GM10248 (cell line): ENCODE results near the gene SIRT7.

Experiments used
- CTCF ChIA-PET: fragments of 300-600 bp; sonication (Branson Sonifier 250); formaldehyde crosslinking; extraction: SDS; loops from one replicate; lab custom pipeline; 2021; ENCODE audit warnings: antibody characterized with exemption; lab: Yijun Ruan, JAX
- POLR2A ChIA-PET: fragments of 350-650 bp; sonication (Branson Sonifier 250); formaldehyde crosslinking; extraction: SDS; loops from one replicate; lab custom pipeline; 2020; ENCODE audit warnings: antibody characterized with exemption; lab: Yijun Ruan, JAX
- DNase-seq: peaks from one replicate; pipeline ENCODE4 v3.0.0; 2012; ENCODE audit errors: extremely low spot score
- TF ChIP-seq, protein P1 (sequence below): IDR thresholded peaks from 2 replicates; pipeline ENCODE4 v1.5.1; 2012; ENCODE audit warnings: mild to moderate bottlenecking, low read depth; ENCODE audit errors: extremely low read depth, missing control alignments, control extremely low read depth

Gene SIRT7

DNA sequence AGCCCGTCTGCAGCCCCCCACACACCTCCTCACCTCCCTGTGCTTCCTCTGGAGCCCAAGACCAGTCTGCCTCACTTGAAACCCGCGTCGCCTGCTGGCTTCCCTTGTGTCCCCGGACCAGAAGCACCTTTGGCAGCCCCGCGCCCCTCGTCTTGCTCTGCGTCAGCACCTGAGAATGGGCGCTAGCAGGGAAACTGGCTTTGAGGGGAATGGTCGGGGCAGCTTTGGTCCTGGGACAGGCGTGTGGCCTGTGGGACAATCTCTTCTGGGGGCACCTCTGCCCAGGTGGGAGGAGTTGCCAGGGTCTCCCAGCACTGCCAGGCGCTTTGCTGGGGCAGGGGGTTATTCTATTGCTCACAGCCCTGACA lies 13.2 kb upstream of the SIRT7 start:
- no peak for DNase-seq
- ChIA-PET CTCF (interaction anchor here (1.0 kb wide), 1 partner anchor 28 kb away, joined by 4 read pairs; no protein-coding TSS in a partner anchor), POLR2A (interaction anchor here (0.6 kb wide), 1 partner anchor 11 kb away, joined by 13 read pairs; no protein-coding TSS in a partner anchor)
- TF ChIP-seq, protein P1, sequence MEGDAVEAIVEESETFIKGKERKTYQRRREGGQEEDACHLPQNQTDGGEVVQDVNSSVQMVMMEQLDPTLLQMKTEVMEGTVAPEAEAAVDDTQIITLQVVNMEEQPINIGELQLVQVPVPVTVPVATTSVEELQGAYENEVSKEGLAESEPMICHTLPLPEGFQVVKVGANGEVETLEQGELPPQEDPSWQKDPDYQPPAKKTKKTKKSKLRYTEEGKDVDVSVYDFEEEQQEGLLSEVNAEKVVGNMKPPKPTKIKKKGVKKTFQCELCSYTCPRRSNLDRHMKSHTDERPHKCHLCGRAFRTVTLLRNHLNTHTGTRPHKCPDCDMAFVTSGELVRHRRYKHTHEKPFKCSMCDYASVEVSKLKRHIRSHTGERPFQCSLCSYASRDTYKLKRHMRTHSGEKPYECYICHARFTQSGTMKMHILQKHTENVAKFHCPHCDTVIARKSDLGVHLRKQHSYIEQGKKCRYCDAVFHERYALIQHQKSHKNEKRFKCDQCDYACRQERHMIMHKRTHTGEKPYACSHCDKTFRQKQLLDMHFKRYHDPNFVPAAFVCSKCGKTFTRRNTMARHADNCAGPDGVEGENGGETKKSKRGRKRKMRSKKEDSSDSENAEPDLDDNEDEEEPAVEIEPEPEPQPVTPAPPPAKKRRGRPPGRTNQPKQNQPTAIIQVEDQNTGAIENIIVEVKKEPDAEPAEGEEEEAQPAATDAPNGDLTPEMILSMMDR = no peak

DNA sequence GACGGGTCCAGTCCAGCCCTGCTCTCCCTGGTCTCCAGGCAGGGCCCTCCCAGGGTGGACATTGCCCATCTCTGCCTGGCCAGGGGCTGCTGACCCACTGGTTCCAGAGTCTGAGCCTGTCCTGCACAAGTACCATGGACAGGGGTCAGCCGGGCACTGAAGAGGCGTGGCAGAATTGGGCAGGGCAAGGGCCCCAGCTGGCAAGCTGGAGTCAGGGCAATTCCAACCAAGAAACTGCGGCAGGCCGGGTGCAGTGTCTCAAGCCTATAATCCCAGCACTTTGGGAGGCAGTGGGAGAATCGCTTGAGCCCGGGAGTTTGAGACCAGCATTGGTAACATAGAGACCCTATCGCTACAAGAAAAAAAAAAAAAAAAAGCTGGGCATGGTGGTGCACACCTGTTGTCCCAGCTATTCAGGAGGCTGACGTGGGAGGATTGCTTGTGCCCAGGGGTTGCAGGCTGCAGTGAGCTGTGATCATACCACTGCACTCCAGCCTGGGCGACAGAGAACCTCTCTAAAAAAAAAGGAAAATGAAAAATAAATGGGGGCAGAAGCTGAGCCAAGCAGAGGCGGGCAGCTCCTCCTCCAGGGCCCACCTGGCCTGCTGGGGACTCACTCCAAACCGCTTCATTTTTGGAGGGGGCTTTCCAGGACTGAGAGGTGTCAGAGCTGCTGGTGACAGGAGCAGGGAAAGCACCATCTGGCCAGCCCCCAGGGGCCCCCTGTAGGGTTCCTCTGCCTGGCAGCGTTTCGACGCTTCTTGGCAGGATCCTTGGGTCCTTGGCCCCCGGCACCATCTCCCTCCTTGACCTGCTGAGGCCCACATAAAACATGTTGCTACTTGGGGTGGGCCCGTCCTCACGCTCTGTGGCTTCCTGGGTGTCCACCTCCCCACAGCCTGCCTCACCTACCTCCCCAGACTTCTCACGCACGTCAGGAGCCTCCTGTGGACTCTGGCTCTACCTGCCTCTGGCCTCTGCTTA lies 12.5 kb upstream of the SIRT7 start:
- ChIA-PET POLR2A (interaction anchor here (0.6 kb wide), 2 partner anchors 10 to 366 kb away, joined by 6 to 13 read pairs; no protein-coding TSS in a partner anchor), CTCF (interaction anchor here (0.6 to 1.0 kb wide), 2 partner anchors 29 to 37 kb away, joined by 3 to 4 read pairs; no protein-coding TSS in a partner anchor)
- DNase-seq = peak; percentile 42
- TF ChIP-seq, protein P1 = no peak

DNA sequence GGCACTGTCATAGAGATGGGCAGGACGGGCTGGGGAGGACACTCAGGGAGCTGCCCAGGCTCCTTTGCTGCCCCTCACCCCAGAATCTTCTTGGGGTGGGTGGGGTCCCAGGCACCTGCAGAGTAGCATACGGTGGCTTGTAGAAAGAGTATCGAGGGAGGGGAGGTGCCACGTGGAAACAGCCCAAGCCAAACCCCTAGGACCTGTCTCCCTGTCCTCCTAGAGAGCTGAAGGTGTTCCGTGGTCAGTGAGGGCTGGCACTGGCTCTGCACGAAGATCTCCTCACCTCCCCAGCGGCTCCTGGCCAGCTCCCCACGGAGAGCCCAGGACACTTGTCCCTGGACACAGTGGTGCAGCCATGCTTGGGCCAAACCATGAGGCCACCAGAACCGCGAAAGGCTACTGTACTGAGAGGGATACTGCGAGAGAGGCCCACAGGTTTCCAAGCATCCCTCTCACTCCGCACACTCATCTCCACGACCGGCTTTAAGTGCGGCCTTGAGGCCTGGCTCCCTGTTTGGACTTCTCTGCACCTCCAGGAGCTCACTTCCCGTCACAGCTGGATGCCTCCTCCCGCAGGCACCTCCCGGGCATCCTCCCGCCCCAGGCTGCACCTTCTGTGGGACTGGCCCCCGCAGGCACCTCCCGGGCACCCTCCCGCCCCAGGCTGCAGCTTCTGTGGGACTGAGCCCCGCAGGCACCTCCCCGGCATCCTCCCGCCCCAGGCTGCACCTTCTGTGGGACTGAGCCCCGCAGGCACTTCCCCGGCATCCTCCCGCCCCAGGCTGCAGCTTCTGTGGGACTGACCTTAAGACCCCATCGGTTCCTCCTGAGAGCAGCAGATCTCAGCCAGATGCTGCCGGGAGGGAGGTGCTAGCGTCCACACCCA lies 11.5 kb upstream of the SIRT7 start:
- TF ChIP-seq, protein P1 = no peak
- CTCF ChIA-PET = interaction anchor here (0.9 kb wide), 1 partner anchor 30 kb away, joined by 3 read pairs; no protein-coding TSS in a partner anchor
- no peak for DNase-seq
- POLR2A ChIA-PET = interaction anchor here (0.6 kb wide), 1 partner anchor 367 kb away, joined by 6 read pairs; no protein-coding TSS in a partner anchor

DNA sequence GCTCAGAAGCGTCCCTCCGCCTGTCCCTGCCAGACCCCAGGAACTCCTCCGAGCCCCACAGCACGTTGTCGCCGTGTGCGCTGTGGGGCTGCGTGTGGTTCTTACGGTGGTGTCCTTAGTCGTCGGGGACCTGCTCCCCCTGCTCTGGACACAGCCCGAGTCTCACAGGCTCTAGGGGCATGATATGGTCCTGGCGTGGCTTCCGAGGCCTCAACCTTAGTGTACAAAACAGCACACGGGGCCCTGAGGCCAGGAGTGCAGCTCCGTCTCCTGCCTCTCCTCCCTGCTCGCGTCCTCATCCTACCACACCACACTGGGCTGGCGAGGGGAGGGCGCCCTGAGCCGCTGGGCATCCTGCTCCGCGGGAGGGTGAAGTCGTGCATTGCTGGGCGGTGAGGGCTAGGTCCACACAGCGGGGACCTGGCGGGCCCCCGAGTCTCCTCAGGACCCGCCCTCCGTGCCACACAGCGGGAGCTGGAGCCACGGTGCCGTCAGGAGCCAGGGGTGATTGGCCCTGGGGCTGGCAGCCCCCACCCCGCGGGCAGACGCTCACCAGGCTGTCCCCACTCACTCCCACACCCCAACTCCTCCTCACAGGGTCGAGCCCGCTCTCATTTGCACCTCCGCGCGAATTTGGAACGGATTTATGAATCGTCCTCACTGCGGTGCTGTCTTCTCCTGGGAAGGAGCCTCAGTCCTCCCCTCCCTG lies 10.7 kb upstream of the SIRT7 start:
- no peak for DNase-seq
- ChIA-PET CTCF (interaction anchor here (0.9 to 1.3 kb wide), 4 partner anchors 11 to 59 kb away, joined by 3 to 5 read pairs (median 4); no protein-coding TSS in a partner anchor), POLR2A (interaction anchor here (1.0 kb wide), 1 partner anchor 11 kb away, joined by 3 read pairs; no protein-coding TSS in a partner anchor)
- TF ChIP-seq, protein P1 = no peak

DNA sequence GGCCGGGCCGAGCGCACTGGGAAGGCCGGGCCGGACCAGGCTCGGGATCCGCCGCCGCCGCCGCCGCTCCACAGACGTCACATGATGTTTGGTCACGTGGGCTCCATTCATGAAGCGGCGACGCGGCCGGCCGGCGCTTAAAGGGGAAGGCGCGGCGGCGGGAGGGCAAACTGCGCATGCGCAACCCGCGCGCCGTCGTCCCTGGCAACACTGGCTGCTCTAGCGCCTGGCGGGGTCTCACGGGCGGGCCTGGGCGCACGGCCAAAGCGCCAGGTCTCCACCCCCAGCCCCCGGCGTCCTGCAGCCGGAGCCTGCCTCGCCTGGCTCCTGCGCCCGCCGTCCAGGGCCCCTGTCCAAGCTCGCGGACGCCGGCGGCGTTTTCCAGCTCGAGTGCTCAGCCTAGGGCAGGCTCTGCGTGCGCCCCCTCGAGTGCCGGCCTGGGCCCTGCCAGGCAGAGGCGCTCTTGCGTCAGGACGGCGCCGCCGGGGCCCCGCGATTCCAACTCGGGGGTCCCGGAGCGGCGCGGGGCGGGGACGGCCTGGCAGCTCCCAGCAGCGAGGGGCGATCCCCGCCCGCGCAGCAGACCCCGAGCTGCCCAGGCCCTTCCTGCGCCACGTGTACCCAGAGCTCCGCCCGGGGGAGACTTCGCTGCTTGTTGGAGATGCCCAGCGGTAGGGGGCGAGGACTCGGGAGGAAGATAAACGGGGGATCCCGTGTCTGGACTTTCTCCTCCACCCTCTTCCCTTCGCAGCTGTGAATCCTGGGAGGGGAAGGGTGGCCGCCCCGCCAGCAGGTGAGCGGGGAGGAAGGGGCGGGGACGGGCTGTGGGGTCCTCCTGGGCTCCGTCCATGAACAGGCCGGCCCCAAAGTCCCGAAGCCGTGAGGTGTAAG lies 9.9 kb upstream of the SIRT7 start, which contains the start of gene MAFG:
TSS of gene MAFG (minus strand) at position 83 of the 891 bp plus-strand sequence. CDS start 4,550 bp downstream, outside the sequence.
- TF ChIP-seq, protein P1 = peak; percentile 63
- CTCF ChIA-PET = interaction anchor here (0.9 to 2.7 kb wide), 6 partner anchors 11 to 59 kb away, joined by 3 to 9 read pairs (median 4); no protein-coding TSS in a partner anchor
- peak; percentile 99 for DNase-seq

More for the DNA sequence above, 9.9 kb upstream of the SIRT7 start, which contains the start of gene MAFG:
- POLR2A ChIA-PET = interaction anchor here (1.0 to 1.2 kb wide), 2 partner anchors 12 to 170 kb away, joined by 3 read pairs; partner anchors contain the start of gene FASN
